COLO668 (cell line): ENCODE results near the gene CRYGN.

ENCODE experiments used
- DNase-seq: peaks from one replicate; lab custom pipeline; 2025; ENCODE audit not compliant: unreplicated experiment; lab: John Stamatoyannopoulos, UW

Gene CRYGN

GRCh38 chr7:151381348-151382078 lies 58.4 kb downstream of the CRYGN start:
- peak; percentile 26 for DNase-seq

GRCh38 chr7:151381098-151381347 lies 58.9 kb downstream of the CRYGN start:
- DNase-seq, result no peak

- no peak for DNase-seq
Measured at GRCh38 chr7:151380199-151381097, 59.5 kb downstream of the CRYGN start.

GRCh38 chr7:151379534-151380198 lies 60.3 kb downstream of the CRYGN start:
- no peak for DNase-seq

GRCh38 chr7:151379193-151379520 lies 60.8 kb downstream of the CRYGN start:
- no peak for DNase-seq
